Measurements from ENCODE around the gene SYNGR1.

DNA sequence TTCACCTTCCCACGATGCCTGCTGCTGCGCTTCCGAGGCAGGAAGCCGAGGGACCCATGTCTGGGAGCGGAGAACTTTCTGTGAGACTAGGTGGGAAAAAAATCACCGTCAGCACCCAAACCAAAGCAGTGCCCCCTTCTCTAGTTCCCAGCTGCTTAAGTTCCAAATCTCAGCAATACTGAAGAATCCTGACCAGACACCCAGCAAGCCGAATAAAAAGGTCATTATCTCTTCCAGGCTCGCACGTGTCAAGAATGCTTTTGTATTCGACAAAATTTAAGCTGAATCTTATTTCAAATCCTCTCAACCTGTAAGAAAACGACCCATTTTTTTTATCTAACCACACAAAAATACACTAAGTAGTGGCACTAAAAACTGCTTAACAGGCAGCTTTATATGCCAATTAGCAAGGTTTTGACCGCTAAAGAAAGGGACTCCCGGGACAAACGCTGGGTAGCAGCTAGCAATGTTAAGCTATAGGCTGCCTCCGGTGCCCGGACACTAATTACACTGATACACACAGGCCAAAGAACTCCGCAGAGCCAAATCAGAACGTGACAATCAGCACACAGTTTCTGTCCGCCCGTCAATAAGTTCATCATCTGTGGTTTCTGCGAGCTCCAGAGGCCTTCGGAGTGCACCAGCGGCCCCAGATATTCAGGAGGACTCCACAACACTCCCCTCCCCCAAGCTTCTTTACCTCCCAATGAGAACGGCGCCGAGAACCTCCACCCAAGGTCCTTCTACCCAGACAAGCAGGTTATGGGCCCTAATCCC is 31.1 kb upstream of the SYNGR1 start:
- TF ChIP-seq, protein P1, sequence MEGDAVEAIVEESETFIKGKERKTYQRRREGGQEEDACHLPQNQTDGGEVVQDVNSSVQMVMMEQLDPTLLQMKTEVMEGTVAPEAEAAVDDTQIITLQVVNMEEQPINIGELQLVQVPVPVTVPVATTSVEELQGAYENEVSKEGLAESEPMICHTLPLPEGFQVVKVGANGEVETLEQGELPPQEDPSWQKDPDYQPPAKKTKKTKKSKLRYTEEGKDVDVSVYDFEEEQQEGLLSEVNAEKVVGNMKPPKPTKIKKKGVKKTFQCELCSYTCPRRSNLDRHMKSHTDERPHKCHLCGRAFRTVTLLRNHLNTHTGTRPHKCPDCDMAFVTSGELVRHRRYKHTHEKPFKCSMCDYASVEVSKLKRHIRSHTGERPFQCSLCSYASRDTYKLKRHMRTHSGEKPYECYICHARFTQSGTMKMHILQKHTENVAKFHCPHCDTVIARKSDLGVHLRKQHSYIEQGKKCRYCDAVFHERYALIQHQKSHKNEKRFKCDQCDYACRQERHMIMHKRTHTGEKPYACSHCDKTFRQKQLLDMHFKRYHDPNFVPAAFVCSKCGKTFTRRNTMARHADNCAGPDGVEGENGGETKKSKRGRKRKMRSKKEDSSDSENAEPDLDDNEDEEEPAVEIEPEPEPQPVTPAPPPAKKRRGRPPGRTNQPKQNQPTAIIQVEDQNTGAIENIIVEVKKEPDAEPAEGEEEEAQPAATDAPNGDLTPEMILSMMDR (IDR thresholded peaks at IDR 0.05): no peak
- no peak for TF ChIP-seq EP300 (IDR thresholded peaks at IDR 0.05)
- TF ChIP-seq POLR2A (IDR thresholded peaks at IDR 0.05): no peak

Measured in stomach (tissue), 4 donors.